A673 (cell line): ENCODE results near the gene HPN.

Experiments
- EZH2 ChIP-seq: fragments of 200-600 bp; sonication (generic); IDR thresholded peaks from 2 replicates; pipeline ENCODE4 v1.6.1; 2017; ENCODE audit warnings: borderline replicate concordance, low read depth, mild to moderate bottlenecking, mixed read lengths, antibody characterized with exemption, low read length; ENCODE audit not compliant: poor library complexity, severe bottlenecking
- TF ChIP-seq, protein P1 (sequence below): fragments of 300-800, 200-600 bp; sonication (generic); conservative IDR thresholded peaks from 2 replicates; pipeline ENCODE4 v1.5.1; 2017; ENCODE audit warnings: low read depth, mild to moderate bottlenecking, antibody characterized with exemption, low read length, moderate library complexity, mixed read lengths

DNA sequence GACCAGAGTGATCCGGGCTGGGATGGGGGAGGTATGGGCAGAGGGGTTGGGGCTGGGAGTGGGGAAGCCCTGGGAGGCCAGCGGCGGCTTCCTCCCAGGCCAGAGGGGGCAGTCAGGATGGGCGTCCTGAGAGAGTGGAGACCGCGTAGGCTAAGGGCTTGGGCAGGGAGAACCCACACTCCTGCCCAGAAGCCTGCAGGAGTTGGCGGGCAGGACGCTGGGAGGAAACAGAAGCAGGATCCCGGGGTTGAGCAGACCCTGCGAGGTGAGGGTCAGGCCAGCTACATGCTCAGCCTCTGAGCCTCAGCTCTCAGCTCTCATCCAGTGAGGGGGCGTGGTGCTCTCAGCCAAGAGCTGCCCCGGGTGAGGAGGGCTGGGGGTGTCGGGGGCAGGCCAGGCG is 19.1 kb upstream of the HPN start:
- TF ChIP-seq, protein P1, sequence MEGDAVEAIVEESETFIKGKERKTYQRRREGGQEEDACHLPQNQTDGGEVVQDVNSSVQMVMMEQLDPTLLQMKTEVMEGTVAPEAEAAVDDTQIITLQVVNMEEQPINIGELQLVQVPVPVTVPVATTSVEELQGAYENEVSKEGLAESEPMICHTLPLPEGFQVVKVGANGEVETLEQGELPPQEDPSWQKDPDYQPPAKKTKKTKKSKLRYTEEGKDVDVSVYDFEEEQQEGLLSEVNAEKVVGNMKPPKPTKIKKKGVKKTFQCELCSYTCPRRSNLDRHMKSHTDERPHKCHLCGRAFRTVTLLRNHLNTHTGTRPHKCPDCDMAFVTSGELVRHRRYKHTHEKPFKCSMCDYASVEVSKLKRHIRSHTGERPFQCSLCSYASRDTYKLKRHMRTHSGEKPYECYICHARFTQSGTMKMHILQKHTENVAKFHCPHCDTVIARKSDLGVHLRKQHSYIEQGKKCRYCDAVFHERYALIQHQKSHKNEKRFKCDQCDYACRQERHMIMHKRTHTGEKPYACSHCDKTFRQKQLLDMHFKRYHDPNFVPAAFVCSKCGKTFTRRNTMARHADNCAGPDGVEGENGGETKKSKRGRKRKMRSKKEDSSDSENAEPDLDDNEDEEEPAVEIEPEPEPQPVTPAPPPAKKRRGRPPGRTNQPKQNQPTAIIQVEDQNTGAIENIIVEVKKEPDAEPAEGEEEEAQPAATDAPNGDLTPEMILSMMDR, result no peak
- TF ChIP-seq EZH2, result no peak
